ENCODE data around the gene ARHGAP33.

- TF ChIP-seq PHF8 (conservative IDR thresholded peaks at IDR 0.05; ENCODE audit: low read depth, low read length) (no peak), JUND (IDR thresholded peaks at IDR 0.05; ENCODE audit: low read length) (no peak), FOSL1 (IDR thresholded peaks at IDR 0.05; ENCODE audit: insufficient read depth, low read depth, low read length) (no peak), CEBPB (IDR thresholded peaks at IDR 0.05; ENCODE audit: low read depth, low read length) (no peak)
These were observed 31.2 kb downstream of the ARHGAP33 start for GRCh38 chr19:35806597-35806996.
